Body of pancreas (tissue), 4 donors: Measurements from ENCODE around the gene TRIM5. TPM values are rescaled to one million over a fixed set of nuclear protein-coding genes. Genes with fewer than 3 reads are reported as not detected.

Experiments used
- ATAC-seq: fragments of 150-250 bp; one replicate; pipeline ENCODE4 v1.9.1; 2016
- DNase-seq, 4 donors: peaks; one replicate each; pipeline ENCODE4 v3.0.0-alpha.2; 2019
- H3K27ac ChIP-seq, 4 donors: fragments of 200-600 bp; sonication (generic); 1 replicate in 3 of 4; 2 replicates in 1 of 4; pipeline versions ENCODE4 v1.5.1 to v1.6.1; 2016 to 2019; ENCODE audit warnings: mild to moderate bottlenecking in 1 of 4, mixed read lengths in 1 of 4, moderate library complexity in 1 of 4
- H3K27me3 ChIP-seq, 2 donors: fragments of 200-600 bp; sonication (generic); one replicate each; pipeline ENCODE4 v1.6.0; 2016; ENCODE audit warnings: mild to moderate bottlenecking in 1 of 2
- H3K36me3 ChIP-seq, 2 donors: fragments of 200-600 bp; sonication (generic); replicated peaks in 1 of 2; 2 replicates each; pipeline ENCODE4 v1.5.1; 2016; ENCODE audit warnings: low read depth in 2 of 2; ENCODE audit not compliant: insufficient read depth in 1 of 2
- H3K4me1 ChIP-seq: fragments of 200-600 bp; sonication (generic); one replicate; pipeline ENCODE4 v1.6.0; 2016
- H3K4me3 ChIP-seq, 2 donors: fragments of 200-600 bp; sonication (generic); 1 replicate in 1 of 2; 2 replicates in 1 of 2; pipeline ENCODE4 v1.5.1; 2016 to 2019
- H3K9me3 ChIP-seq, 3 donors: fragments of 200-600 bp; sonication (generic); 1 replicate in 2 of 3; 2 replicates in 1 of 3; pipeline ENCODE4 v1.5.1; 2016
- POLR2A ChIP-seq, 3 donors: fragments of 450-650 bp; IDR thresholded peaks; one replicate each; pipeline ENCODE4 v1.6.1; 2016; ENCODE audit warnings: antibody characterized with exemption in 3 of 3, mild to moderate bottlenecking in 2 of 3
- WGBS, 2 donors: methylation state at CpG; one replicate each; pipeline ENCODE4 v1.1.5; 2017; 5-methylcytosine and 5-hydroxymethylcytosine counted together
- intact Hi-C: fragments of 100-400 bp; cut with DNase I; formaldehyde crosslinking; loops from one replicate; pipeline ENCODE4 v1.15.1; 2023
- total RNA-seq, 2 donors: library from RNA; depleted of rRNA; stranded (reverse); fragments of >200 nt; gene quantifications; one replicate each; pipeline ENCODE4 v1.1.0, GENCODE V29; 2016
- TF ChIP-seq, protein P1 (sequence below), 7 experiments: fragments of 450-650 bp in 4 of 7; fragments of 200-600 bp in 3 of 7; sonication (generic) in 3 of 7; IDR thresholded peaks; one replicate each; pipeline ENCODE4 v1.5.1; 2016 to 2019; ENCODE audit warnings: antibody characterized with exemption in 7 of 7

The TRIM5 gene
- total RNA-seq, 2 donors from 2014 or later, result 18.7 to 25.1 TPM

- no peaks in the 10 kb centered on the region for H3K4me1 ChIP-seq
- ATAC-seq, result no peak
- H3K4me3 ChIP-seq, result no peak overlapping the region
- peaks cover 0 to 5% of the 10 kb centered on the region in 2 donors for H3K36me3 ChIP-seq
- no peak overlapping the region for H3K27ac ChIP-seq
- H3K9me3 ChIP-seq, result no peaks in the 10 kb centered on the region
- DNase-seq, result no peak
- no peaks in the 10 kb centered on the region for H3K27me3 ChIP-seq
- no peak for TF ChIP-seq POLR2A (IDR thresholded peaks at IDR 0.05)
- TF ChIP-seq, protein P1, sequence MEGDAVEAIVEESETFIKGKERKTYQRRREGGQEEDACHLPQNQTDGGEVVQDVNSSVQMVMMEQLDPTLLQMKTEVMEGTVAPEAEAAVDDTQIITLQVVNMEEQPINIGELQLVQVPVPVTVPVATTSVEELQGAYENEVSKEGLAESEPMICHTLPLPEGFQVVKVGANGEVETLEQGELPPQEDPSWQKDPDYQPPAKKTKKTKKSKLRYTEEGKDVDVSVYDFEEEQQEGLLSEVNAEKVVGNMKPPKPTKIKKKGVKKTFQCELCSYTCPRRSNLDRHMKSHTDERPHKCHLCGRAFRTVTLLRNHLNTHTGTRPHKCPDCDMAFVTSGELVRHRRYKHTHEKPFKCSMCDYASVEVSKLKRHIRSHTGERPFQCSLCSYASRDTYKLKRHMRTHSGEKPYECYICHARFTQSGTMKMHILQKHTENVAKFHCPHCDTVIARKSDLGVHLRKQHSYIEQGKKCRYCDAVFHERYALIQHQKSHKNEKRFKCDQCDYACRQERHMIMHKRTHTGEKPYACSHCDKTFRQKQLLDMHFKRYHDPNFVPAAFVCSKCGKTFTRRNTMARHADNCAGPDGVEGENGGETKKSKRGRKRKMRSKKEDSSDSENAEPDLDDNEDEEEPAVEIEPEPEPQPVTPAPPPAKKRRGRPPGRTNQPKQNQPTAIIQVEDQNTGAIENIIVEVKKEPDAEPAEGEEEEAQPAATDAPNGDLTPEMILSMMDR (IDR thresholded peaks at IDR 0.05), result no peak
- intact Hi-C loops, result no loop called here
Observed at GRCh38 chr11:5671831-5672230, 13.0 kb downstream of the TRIM5 start.

DNA sequence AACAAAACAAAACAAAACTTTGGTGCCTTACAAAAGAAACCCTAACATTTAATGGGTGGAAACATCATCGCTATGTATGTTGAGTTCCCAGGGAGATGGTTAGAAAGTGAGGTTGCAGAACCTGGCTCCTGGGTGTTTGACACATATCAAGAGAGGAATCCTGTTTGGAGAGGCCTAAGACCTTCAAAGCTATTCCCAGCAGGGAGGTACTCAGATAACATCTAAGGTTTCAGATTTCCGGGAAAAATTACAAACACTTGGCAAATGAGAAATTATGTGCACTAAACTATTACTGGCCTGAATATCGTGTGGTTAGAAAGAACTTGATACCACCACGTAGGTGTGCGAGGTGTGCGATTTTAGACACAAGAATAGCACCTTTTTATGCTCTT is 18.5 kb downstream of the TRIM5 start:
- Histone ChIP-seq H3K27ac (no peak overlapping the region), H3K27me3 (no peaks in the 10 kb centered on the region), H3K9me3 (no peaks in the 10 kb centered on the region), H3K4me3 (no peak overlapping the region), H3K4me1 (no peaks in the 10 kb centered on the region), H3K36me3 (peaks cover 0 to 20% of the 10 kb centered on the region in 2 donors)
- intact Hi-C loops, result no loop called here
- DNase-seq (no peak), ATAC-seq (no peak)
- 73 to 77% methylated on average over 6 of the region's 6 CpGs for WGBS, 2 donors
- TF ChIP-seq POLR2A (IDR thresholded peaks at IDR 0.05), result no peak
- TF ChIP-seq, protein P1 (IDR thresholded peaks at IDR 0.05), result no peak

- no peak overlapping the region for H3K27ac ChIP-seq
- intact Hi-C loops, result no loop called here
- 62 to 66% methylated on average over 5 of the region's 5 CpGs for WGBS, 2 donors
- no peaks in the 10 kb centered on the region for H3K27me3 ChIP-seq
- no peaks in the 10 kb centered on the region for H3K9me3 ChIP-seq
- no peaks in the 10 kb centered on the region for H3K4me1 ChIP-seq
- ATAC-seq (no peak), DNase-seq (no peak)
- H3K4me3 ChIP-seq, result no peak overlapping the region
- peaks cover 0 to 20% of the 10 kb centered on the region in 2 donors for H3K36me3 ChIP-seq
- TF ChIP-seq, protein P1 (IDR thresholded peaks at IDR 0.05), result no peak
- no peak for TF ChIP-seq POLR2A (IDR thresholded peaks at IDR 0.05)
Observed at GRCh38 chr11:5665746-5666401, 19.0 kb downstream of the TRIM5 start.

GRCh38 chr11:5665051-5665570 is 19.8 kb downstream of the TRIM5 start:
- Histone ChIP-seq H3K4me1 (no peaks in the 10 kb centered on the region), H3K27me3 (no peaks in the 10 kb centered on the region), H3K9me3 (no peaks in the 10 kb centered on the region), H3K27ac (no peak overlapping the region), H3K36me3 (peaks cover 0 to 20% of the 10 kb centered on the region in 2 donors), H3K4me3 (no peak overlapping the region)
- DNase-seq (no peak), ATAC-seq (no peak)
- intact Hi-C loops, result no loop called here
- TF ChIP-seq POLR2A (IDR thresholded peaks at IDR 0.05), result no peak
- TF ChIP-seq, protein P1 (IDR thresholded peaks at IDR 0.05), result no peak
- 91 to 95% methylated on average over 4 of the region's 4 CpGs for WGBS, 2 donors

- no peak for DNase-seq
- Histone ChIP-seq H3K27me3 (no peaks in the 10 kb centered on the region), H3K4me1 (no peaks in the 10 kb centered on the region), H3K4me3 (no peak overlapping the region), H3K27ac (no peak overlapping the region), H3K9me3 (no peaks in the 10 kb centered on the region), H3K36me3 (peaks cover 0 to 15% of the 10 kb centered on the region in 2 donors)
- intact Hi-C loops, result no loop called here
- TF ChIP-seq, protein P1 (IDR thresholded peaks at IDR 0.05), result no peak
- TF ChIP-seq POLR2A (IDR thresholded peaks at IDR 0.05), result no peak
- no peak for ATAC-seq
- WGBS, 2 donors, result 87 to 94% methylated on average over 2 of the region's 2 CpGs
Observed at GRCh38 chr11:5663511-5663910, 21.4 kb downstream of the TRIM5 start.
